Fibroblast of lung (primary cell): ENCODE results near the gene MIA2.

Source experiments
- CTCF ChIP-seq, 2 donors: IDR thresholded peaks in 1 of 2; conservative IDR thresholded peaks in 1 of 2; 1 replicate in 1 of 2; 2 replicates in 1 of 2; pipeline ENCODE4 v1.5.1; 2011 to 2012; ENCODE audit warnings: low read length in 2 of 2, control low read depth in 1 of 2, inconsistent platforms in 1 of 2, low read depth in 1 of 2, mild to moderate bottlenecking in 1 of 2
- EZH2 ChIP-seq: IDR thresholded peaks from 2 replicates; pipeline ENCODE4 v1.5.1; 2012; ENCODE audit warnings: low read length, control low read depth, mild to moderate bottlenecking; ENCODE audit errors: missing control alignments

- TF ChIP-seq CTCF (conservative IDR thresholded peaks at IDR 0.05 in 1 of 2, IDR thresholded peaks at IDR 0.05 in 1 of 2; ENCODE audit: low read depth in 1 of 2, low read length in 2 of 2) (no peak), EZH2 (no peak)
These were observed 162.0 kb downstream of the MIA2 start for GRCh38 chr14:39395555-39396254.
